GM21786 (cell line): ENCODE data around the gene SLC25A6.
A peak's percentile ranks its signal among the peaks of the same experiment; 100 is the strongest.
"Not testable (repeated sequence)": the region's sequence is repeated elsewhere in the genome, so short reads cannot be mapped to it uniquely, and the experiment has no call there.

ENCODE experiments used
- ATAC-seq: cut with Tn5 transposase; IDR thresholded peaks from one replicate; pipeline ENCODE4 v1.9.1; 2021; ENCODE audit not compliant: unreplicated experiment

The SLC25A6 gene

DNA sequence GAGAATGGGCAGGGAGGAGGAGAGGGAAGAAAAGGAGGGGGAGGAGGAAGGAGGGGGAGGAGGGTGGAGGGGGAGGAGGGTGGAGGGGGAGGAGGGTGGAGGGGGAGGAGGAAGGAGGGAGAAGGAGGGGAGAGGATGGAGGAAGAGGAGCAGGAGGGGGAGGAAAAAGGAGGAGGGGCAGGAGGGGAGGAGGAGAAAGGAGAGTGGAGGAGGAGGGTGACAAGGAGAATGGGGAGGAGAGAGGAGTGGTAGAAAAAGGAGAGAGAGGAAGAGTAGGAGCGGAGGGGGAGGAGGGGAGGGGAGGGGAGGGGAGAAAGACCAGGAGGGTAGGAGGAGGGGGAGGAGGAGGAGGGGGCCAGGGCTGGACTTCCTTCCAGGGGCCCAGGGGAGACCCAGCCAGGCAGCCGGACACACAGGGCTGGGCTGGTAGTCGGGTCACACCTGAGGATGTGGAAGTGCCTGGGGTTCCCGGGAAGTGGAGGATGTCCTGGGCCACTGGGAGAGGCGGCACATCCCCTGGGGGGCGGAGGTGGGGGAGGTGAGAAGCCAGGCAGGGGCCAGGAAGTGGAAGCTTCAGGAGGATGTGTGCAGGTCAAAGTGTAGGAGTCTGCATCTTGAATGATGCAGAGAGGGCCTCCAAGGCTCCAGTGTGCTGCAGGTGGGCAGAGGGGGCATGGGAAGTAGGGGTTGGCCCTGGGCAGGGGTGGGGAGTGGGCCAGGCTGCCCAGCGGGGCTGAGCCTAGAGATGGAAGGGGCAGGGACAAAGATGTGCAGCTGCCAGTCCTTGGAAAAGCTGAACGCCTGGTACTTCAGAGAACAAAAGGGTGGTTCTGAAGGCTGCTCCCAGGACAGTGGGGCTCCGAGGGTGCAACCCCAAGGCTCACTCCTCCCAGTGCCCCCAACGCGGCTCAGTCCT is 36.5 kb downstream of the SLC25A6 start:
- ATAC-seq, result no peak

GRCh38 chrX:1354036-1355019 is 37.6 kb downstream of the SLC25A6 start:
- ATAC-seq, result no peak

DNA sequence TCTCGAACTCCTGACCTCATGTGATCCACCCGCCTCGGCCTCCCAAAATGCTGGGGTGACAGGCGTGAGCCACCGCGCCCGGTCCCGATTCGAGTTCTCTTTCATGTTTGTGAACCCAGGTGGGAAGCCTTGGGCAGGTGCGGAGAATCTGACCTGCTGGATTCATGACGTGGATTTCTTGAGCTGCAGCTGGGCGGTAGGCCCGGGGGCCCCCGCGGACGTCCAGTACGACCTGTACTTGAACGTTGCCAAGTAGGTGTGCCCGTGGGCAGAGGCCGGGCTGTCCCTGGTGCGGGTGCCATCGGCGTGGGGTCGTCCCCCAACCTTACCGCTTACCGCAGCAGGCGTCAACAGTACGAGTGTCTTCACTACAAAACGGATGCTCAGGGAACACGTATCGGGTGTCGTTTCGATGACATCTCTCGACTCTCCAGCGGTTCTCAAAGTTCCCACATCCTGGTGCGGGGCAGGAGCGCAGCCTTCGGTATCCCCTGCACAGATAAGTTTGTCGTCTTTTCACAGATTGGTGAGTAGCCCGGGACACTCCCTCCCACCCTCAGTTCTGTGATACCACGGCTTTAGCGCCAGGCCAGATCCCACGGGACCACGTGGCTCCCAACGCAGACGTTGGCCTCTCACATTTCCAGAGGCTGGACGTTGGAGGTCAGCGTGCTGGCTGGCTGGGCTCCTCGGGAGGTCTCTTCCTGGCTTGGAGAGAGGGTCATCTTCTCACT is 39.8 kb downstream of the SLC25A6 start:
- ATAC-seq, result no peak

- ATAC-seq, result not testable (repeated sequence)
These were observed 42.3 kb downstream of the SLC25A6 start for GRCh38 chrX:1349606-1350005.

DNA sequence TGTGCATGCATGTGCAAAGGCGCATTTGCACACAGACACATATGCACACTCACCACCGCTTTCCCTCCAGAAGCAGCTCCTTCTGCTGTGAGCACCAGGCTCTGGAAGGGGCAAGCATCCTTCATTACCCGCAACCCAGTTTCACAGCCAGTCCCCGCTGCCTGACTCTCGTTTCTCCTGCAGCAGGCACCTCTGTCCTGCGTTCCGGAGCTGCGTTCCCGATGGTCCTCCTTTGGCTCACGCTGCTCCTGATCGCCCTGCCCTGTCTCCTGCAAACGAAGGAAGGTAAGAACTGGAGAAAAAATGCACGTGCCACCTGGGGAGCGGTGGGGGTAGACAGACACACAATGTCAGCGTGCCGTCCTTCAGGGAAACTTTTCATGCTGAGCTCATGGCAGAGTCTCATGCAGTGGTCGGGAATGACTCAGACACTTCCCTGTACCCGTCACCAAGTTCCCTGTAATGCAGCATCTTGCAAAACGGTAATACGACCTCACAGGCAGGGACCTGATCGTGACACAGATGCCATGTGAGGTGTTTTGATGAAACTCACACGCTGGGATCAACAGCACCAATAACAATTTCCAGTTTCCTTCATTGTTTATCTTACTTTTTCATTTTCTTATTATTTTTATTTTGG is 50.2 kb downstream of the SLC25A6 start:
- ATAC-seq, result no peak

DNA sequence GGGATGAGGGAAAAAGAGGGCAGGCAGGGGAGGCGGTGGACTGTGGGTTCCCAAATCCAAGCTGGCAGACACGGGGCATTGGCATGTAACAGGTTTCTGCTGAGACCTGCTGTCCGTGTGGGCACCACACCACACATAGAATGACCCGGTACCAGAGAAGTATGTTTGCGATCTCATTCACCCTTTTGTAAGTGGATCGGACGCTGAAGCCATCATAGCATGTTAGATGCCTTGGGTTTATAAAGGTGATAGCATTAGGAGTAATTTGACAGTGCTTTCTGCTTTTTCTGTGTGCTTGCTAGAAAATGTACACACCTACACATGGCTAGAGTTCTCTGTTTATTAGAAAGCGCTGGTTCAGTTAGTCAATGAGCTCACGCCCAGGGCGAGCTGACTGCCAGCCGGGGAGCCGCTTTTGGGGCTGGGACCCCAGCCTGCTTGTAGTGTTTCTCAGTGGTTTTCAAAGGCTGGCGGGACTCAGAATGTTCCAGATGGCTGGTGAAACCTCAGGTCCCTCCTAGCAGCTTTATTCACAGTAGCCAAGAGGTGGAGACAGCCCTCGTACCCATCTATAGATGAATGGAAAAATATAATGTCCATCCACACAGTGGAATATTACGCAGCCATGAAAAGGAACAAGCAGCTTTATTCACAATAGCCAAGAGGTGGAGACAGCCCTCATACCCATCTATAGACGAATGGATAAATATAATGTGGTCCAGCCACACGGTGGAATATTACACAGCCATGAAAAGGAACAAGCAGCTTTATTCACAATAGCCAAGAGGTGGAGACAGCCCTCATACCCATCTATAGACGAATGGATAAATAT is 54.7 kb downstream of the SLC25A6 start:
- ATAC-seq, result peak; percentile 42

DNA sequence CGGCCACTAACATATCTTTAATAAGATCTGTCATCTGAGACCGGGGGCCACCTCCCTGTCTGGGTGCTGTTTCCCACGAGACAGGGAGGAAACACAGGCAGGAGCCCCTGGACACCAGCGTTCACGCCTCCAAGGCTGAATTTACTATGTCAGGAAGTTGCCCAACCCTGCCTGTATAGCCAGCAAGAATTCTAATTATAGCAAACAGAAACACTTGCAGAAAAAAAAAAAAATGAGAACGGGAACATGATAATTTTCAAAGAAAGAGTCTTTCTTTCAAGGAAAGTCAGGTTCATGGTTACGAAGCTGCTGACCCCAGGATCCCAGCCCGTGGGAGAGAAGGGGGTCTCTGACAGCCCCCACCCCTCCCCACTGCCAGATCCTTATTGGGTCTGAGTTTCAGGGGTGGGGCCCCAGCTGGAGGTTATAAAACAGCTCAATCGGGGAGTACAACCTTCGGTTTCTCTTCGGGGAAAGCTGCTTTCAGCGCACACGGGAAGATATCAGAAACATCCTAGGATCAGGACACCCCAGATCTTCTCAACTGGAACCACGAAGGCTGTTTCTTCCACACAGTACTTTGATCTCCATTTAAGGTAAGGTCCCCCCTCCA is 55.5 kb downstream of the SLC25A6 start, which contains the start of gene IL3RA:
IL3RA (plus strand) TSS at position 455 of the 613 bp plus-strand sequence. CDS start 4,981 bp downstream, outside the sequence.
- ATAC-seq, result peak; percentile 70
